Mesodermal cell (in vitro differentiated cells): ENCODE results near the gene SERPINA10.

Experiments used
- H3K27ac ChIP-seq: 2 replicates; pipeline ENCODE4 v1.7.0; 2013; ENCODE audit warnings: mild to moderate bottlenecking, low read depth, low read length, moderate library complexity; ENCODE audit not compliant: severe bottlenecking
- H3K36me3 ChIP-seq: 2 replicates; pipeline ENCODE4 v1.7.1; 2013; ENCODE audit warnings: mild to moderate bottlenecking, low read length, moderate library complexity; ENCODE audit not compliant: control insufficient read depth, insufficient read depth
- H3K4me1 ChIP-seq: one replicate; pipeline ENCODE4 v1.7.1; 2013; ENCODE audit warnings: mild to moderate bottlenecking, low read length; ENCODE audit not compliant: insufficient read depth, control insufficient read depth, poor library complexity, severe bottlenecking
- H3K4me3 ChIP-seq: 2 replicates; pipeline ENCODE4 v1.7.0; 2013; ENCODE audit warnings: low read length, control low read depth, mild to moderate bottlenecking; ENCODE audit not compliant: insufficient read depth, poor library complexity, severe bottlenecking; ENCODE audit errors: extremely low read depth
- H3K9me3 ChIP-seq: 2 replicates; pipeline ENCODE4 v1.7.1; 2013; ENCODE audit warnings: mild to moderate bottlenecking, low read length, moderate library complexity; ENCODE audit not compliant: control insufficient read depth
- WGBS, 2 experiments: methylation state at CpG; one replicate each; pipeline ENCODE4 v1.1.5; 2013; ENCODE audit warnings: missing lambda C conversion rate in 2 of 2; ENCODE audit not compliant: insufficient coverage in 2 of 2; 5-methylcytosine and 5-hydroxymethylcytosine counted together

Gene SERPINA10

DNA sequence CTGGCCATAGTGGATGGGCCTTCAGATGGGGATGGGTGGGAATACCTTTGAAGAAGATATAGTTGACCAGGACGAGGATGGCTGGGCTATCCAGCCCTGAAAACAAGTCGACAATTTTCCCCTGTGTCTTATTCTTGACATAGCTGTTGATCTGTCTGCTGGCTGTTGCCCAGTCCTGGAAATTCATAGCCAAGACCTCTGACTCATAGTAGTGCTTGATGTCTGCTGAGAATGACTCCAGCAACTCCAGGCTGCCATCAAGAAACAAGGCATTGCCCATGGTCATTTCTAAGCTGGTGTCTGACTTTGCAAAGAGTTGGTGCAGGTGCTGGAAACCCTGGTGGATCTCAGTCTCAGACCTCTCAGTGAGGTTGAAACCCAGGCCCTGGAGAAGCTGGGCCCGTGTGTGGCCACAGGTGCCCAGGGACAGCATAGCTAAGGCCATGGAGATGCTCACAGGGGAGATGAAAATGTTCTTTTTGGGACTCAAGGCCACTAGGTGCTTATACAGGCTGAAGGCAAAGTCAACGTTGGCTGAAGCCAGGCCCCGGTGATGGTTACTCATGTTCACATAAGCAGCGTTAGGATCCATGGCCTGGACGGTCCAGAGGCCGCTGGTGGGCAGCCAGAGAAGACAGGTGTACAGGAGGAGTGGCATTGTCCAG lies 21.1 kb upstream of the SERPINA10 start:
- no peaks in the 10 kb centered on the region for H3K9me3 ChIP-seq
- H3K4me1 ChIP-seq = no peaks in the 10 kb centered on the region
- no peak overlapping the region for H3K27ac ChIP-seq
- no peaks in the 10 kb centered on the region for H3K36me3 ChIP-seq
- WGBS, 2 experiments = 76 to 86% methylated on average over 7 to 8 of the region's 8 CpGs
- no peak overlapping the region for H3K4me3 ChIP-seq

DNA sequence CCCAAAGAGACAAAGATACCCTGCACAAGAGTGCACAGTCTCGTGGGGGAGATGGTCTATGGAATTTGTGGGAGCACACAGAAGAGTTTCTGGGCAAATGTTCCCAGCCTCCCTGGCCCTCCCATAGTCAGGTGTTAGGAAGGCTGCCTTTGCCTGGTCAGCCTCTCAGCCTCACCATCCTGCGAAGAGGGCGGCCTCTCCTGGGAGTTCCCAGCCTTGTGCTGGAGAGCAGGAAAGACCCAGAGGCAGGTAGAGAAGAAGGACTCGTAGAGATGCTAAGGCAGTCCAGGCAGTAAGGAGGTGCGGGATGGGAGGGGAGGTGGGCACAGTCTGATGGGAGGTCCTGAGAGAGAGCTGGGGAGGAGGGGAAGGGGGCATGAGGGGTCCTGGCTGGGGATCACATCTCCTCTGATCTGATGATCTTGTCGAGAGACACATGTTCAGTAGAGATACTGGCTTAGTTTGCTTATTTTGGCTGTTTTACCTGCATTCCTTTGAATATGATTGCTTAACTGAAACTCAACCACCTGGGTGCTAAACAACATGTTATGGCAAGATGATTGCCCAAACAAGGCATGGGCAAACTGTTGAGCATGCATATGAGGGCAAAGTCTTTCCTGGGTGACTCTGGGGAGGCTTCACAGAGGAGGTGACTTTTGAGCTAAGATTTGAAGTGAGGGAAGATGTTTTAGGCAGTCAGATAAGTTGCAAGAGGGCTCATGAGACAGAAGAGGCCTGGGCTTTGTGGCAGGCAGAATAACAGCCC lies 19.6 kb upstream of the SERPINA10 start:
- Histone ChIP-seq H3K4me3 (no peak overlapping the region), H3K27ac (no peak overlapping the region), H3K9me3 (peaks cover 7% of the 10 kb centered on the region), H3K4me1 (no peaks in the 10 kb centered on the region), H3K36me3 (no peaks in the 10 kb centered on the region)
- WGBS, 2 experiments = 89 to 92% methylated on average over 1 to 6 of the region's 6 CpGs

DNA sequence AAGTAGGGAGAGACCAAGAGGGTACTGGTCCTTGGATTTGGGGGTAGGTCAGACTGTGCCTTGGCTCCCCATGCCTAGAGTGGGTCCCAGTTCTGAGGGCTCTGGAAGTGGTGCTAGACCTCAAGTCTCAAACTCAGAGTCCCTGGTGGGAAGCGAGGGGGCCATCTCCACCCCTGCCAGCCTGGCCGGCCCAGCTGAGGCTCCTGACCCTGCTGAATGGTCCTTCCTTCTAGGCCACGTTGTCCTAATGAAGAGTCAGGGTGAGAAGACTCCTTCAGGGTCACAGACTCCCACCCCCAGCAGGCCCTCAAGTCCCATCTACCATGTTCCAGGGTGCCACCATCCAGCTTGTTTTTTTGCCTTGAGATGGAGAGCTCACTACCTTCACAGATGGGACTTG lies 17.2 kb upstream of the SERPINA10 start:
- Histone ChIP-seq H3K4me1 (no peaks in the 10 kb centered on the region), H3K36me3 (no peaks in the 10 kb centered on the region), H3K9me3 (peaks cover 11% of the 10 kb centered on the region), H3K4me3 (no peak overlapping the region), H3K27ac (no peak overlapping the region)
- 77 to 85% methylated on average over 3 of the region's 3 CpGs for WGBS, 2 experiments

DNA sequence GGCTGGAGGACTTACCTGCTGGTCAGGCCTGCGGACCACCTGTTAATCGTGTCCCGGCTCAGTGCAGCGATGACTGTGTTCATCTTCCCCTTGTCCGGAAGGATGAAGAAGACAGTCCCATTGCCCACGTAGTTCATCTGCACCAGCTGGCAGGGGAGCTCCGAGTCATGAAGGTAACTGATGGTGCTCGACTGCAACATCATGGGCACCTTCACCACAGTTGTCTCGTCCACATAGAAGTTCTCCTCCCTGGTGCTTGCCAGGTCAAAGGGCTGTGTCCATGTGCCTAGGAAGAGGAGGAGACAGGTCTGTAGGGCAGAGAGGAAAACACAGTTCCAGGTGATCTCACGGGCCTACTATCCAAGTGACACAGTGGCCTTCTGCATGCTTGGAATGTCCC lies 16.7 kb upstream of the SERPINA10 start:
- H3K4me3 ChIP-seq = no peak overlapping the region
- no peak overlapping the region for H3K27ac ChIP-seq
- 86 to 89% methylated on average over 9 of the region's 10 CpGs for WGBS, 2 experiments

DNA sequence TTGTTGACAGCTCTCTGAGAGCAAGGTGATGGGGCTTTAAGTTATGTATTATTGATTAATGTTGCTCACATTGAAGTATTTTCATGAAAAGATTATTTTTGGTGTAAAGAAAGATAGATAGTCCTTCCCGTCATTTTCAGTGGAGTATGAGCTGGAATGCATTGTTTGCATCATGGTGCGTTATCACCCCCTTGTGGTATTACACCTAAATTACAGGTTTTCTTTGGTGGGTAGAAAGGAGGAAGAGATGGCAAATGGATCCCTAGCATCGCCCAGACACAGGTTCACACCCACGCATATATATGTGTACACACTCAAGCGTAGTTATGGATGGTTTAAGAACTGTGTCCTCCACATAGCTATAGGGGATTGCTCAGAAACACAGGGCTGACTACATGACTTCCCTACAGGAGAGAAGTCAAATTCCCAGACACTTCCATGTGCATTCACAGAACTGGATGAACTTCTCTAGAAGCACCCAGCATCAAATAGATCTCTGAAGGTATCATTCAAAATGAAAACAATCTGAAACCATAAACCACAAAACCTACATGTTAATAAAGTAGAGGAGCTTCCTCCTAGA lies 14.4 kb upstream of the SERPINA10 start:
- H3K4me3 ChIP-seq = no peak overlapping the region
- H3K9me3 ChIP-seq = peaks cover 11% of the 10 kb centered on the region
- no peaks in the 10 kb centered on the region for H3K36me3 ChIP-seq
- H3K27ac ChIP-seq = no peak overlapping the region
- 67% methylated on average over 3 of the region's 5 CpGs; no CpG with 5 or more reads in 1 of the 2 experiments for WGBS, 2 experiments
- no peaks in the 10 kb centered on the region for H3K4me1 ChIP-seq

More for the DNA sequence above, 16.7 kb upstream of the SERPINA10 start:
- H3K4me1 ChIP-seq = no peaks in the 10 kb centered on the region
- H3K9me3 ChIP-seq = peaks cover 11% of the 10 kb centered on the region
- H3K36me3 ChIP-seq = no peaks in the 10 kb centered on the region

DNA sequence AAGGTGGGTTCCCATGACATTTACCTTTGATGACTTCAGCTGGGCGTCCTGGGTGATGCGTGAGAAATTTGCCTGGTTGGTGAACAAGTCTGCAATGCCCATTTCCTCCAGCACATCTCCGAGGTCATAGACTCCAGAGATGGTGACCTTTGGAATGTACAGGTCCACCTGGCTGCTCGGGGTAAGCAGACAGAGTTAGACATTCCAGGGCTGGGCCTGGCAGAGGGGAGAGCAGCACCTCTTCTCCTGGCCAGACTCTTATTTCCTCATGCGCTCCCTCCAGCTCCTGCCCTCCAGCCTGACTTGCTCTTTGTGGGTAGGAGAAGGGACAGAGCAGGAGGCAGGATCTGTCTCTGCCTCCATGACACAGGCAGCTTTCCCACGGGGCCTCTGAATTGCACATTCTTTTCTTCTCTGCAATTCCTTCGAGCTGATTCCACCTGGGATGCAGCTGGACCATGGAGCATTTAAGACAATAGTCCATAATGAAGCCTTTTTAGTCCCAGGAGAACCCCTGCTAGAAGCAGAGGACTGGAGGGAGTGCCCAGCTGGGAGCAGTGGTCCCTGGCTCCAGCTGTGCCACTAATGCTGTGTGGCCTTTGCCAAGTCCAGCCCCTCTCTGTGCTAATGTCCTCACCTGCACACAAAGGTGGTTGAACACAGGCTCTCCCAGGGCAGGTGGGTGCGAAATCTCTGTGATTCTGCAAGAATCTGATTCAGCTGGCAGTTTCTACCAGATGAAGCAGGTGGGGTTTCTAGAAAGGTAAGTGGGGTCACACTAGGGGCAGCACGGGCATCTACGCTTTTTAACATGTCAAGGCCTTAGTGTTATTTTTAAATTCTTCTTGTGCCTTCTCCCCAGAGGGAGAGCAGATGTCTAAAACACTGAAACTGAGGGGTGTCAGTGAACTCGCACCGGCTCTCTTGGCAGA lies 13.2 kb upstream of the SERPINA10 start:
- H3K4me1 ChIP-seq = no peaks in the 10 kb centered on the region

DNA sequence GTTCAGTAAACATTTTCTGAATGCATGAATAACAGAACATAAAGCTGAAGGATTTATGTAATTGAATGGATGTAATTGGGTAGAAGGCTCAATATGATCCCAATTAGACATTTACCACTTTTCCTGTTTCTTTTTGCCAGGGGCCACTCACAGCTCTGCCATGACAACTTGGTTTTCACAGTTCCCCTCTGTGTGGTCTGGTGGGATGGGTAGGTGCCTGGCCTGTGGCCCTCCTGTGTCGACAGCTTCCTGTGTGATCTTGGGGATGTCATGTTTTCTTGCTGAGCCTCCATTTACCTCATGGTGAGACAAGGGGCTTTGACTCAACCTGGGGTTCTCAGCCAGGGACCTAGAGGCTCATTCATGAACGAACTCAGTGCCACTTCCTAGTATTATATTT lies 12.6 kb upstream of the SERPINA10 start:
- H3K4me3 ChIP-seq = no peak overlapping the region
- H3K27ac ChIP-seq = no peak overlapping the region
- WGBS, 2 experiments = 67% methylated on average over 1 of the region's 2 CpGs; no CpG with 5 or more reads in 1 of the 2 experiments
- H3K36me3 ChIP-seq = no peaks in the 10 kb centered on the region
- H3K9me3 ChIP-seq = peaks cover 11% of the 10 kb centered on the region
- no peaks in the 10 kb centered on the region for H3K4me1 ChIP-seq

More for the DNA sequence above, 13.2 kb upstream of the SERPINA10 start:
- WGBS, 2 experiments = 83 to 85% methylated on average over 8 to 12 of the region's 12 CpGs
- Histone ChIP-seq H3K36me3 (no peaks in the 10 kb centered on the region), H3K4me3 (no peak overlapping the region), H3K9me3 (peaks cover 11% of the 10 kb centered on the region), H3K27ac (no peak overlapping the region)

DNA sequence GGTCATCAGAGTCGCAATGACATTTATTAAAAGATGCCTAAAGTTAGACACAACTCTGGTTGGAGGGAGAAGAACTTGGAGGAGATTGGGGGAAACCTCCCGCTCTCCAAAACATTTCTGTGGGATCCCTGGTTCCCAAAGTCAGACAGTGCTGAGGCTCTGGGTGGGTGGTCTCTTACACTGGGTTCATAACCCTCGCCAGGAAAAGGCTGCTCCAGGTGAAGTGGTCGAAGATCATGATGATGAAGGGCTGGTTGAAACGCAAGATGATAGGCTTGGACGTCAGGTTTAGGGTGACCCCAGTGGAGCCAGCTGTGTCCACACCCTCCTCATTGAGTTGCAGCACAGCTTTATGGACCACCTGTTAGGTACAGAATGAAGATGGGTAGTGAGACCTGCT lies 11.2 kb upstream of the SERPINA10 start:
- no peak overlapping the region for H3K27ac ChIP-seq
- H3K4me3 ChIP-seq = no peak overlapping the region
- no peaks in the 10 kb centered on the region for H3K4me1 ChIP-seq
- H3K9me3 ChIP-seq = peaks cover 11% of the 10 kb centered on the region
- 80 to 92% methylated on average over 4 to 5 of the region's 6 CpGs for WGBS, 2 experiments
- no peaks in the 10 kb centered on the region for H3K36me3 ChIP-seq

DNA sequence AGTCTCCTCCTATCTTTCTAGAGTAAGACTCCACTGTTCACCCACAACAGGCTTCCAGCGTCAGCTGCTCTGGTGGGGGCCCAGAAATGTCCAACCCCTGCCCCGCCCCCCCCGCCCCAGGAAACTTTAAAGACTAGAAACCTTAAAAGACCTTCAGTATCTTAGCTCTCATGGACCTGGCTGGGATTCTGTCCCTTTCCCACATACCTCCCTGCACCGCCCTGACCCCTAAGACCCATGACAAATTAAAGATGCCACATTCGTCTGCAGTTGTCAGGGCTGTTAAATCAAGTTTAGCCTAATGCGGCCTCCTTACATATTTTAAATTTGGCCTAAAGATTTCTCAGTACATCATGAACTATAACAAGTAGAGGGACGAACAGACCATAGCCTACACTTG lies 10.0 kb upstream of the SERPINA10 start:
- no peaks in the 10 kb centered on the region for H3K36me3 ChIP-seq
- 85 to 99% methylated on average over 4 to 5 of the region's 7 CpGs for WGBS, 2 experiments
- no peak overlapping the region for H3K4me3 ChIP-seq
- no peak overlapping the region for H3K27ac ChIP-seq
- H3K9me3 ChIP-seq = peaks cover 8% of the 10 kb centered on the region
- no peaks in the 10 kb centered on the region for H3K4me1 ChIP-seq

DNA sequence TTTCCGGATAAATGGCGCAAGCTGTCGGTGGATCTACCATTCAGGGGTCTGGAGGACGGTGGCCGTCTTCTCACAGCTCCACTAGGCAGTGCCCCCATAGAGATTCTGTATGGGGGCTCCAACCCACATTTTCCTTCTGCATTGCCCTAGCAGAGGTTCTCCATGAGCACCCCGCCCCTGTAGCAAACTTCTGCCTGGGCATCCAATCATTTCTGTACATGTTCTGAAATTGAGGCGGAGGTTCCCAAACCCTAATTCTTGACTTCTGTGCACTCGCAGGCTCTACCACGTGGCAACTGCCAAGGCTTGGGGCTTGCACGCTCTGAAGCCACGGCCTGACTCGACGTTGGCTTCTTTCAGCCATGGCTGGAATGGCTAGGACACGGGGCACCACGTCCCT lies 5.1 kb upstream of the SERPINA10 start:
- Histone ChIP-seq H3K4me3 (no peak overlapping the region), H3K9me3 (no peaks in the 10 kb centered on the region), H3K4me1 (no peaks in the 10 kb centered on the region), H3K27ac (no peak overlapping the region), H3K36me3 (no peaks in the 10 kb centered on the region)
- WGBS, 2 experiments = 83 to 90% methylated on average over 12 to 15 of the region's 15 CpGs
